H9 (cell line): ENCODE results near the gene TEC. TPM values are rescaled to one million over a fixed set of nuclear protein-coding genes. Genes with fewer than 3 reads are reported as not detected.

Experiments
- DNase-seq: peaks from one replicate; pipeline ENCODE4 v3.0.0-alpha.2; 2017
- H2AFZ ChIP-seq: one replicate; pipeline ENCODE4 v1.6.1; 2013; ENCODE audit warnings: mild to moderate bottlenecking, low read length, control low read depth, moderate library complexity
- H2AK5ac ChIP-seq: 2 replicates; pipeline ENCODE4 v1.6.1; 2013; ENCODE audit warnings: low read length, control low read depth, mixed read lengths; ENCODE audit not compliant: insufficient read length
- H2BK120ac ChIP-seq: one replicate; pipeline ENCODE4 v1.6.1; 2013; ENCODE audit warnings: low read depth, mild to moderate bottlenecking, low read length, control low read depth, inconsistent platforms; ENCODE audit not compliant: poor library complexity, severe bottlenecking
- H2BK12ac ChIP-seq: 2 replicates; pipeline ENCODE4 v1.6.1; 2013; ENCODE audit warnings: low read length, control low read depth, mixed read lengths, low read depth; ENCODE audit not compliant: insufficient read length
- H2BK15ac ChIP-seq: 2 replicates; pipeline ENCODE4 v1.6.1; 2013; ENCODE audit warnings: low read depth, low read length, control low read depth
- H2BK20ac ChIP-seq: one replicate; pipeline ENCODE4 v1.6.1; 2013; ENCODE audit warnings: low read depth, mild to moderate bottlenecking, low read length, control low read depth, inconsistent platforms; ENCODE audit not compliant: poor library complexity, severe bottlenecking
- H2BK5ac ChIP-seq: 2 replicates; pipeline ENCODE4 v1.6.1; 2013; ENCODE audit warnings: low read length, control low read depth, mixed read lengths; ENCODE audit not compliant: insufficient read length
- H3K14ac ChIP-seq: 2 replicates; pipeline ENCODE4 v1.6.1; 2013; ENCODE audit warnings: low read length, control low read depth; ENCODE audit not compliant: insufficient read depth
- H3K18ac ChIP-seq: 2 replicates; pipeline ENCODE4 v1.6.1; 2013; ENCODE audit warnings: low read depth, mild to moderate bottlenecking, mixed read lengths, low read length, control low read depth; ENCODE audit not compliant: insufficient read length
- H3K23ac ChIP-seq: 2 replicates; pipeline ENCODE4 v1.6.1; 2013; ENCODE audit warnings: low read length, control low read depth, mixed read lengths, low read depth; ENCODE audit not compliant: insufficient read length
- H3K23me2 ChIP-seq: 2 replicates; pipeline ENCODE4 v1.6.1; 2013; ENCODE audit warnings: low read depth, mild to moderate bottlenecking, mixed read lengths, low read length, control low read depth; ENCODE audit not compliant: insufficient read length, poor library complexity, severe bottlenecking
- H3K27ac ChIP-seq: 2 replicates; pipeline ENCODE4 v1.5.1; 2013; ENCODE audit warnings: low read length, control low read depth, mixed read lengths, low read depth; ENCODE audit not compliant: insufficient read length
- H3K27me3 ChIP-seq: 2 replicates; pipeline ENCODE4 v1.6.1; 2013; ENCODE audit warnings: low read length, control low read depth, inconsistent platforms; ENCODE audit not compliant: insufficient read depth
- H3K4ac ChIP-seq: 2 replicates; pipeline ENCODE4 v1.6.1; 2013; ENCODE audit warnings: low read depth, mild to moderate bottlenecking, control low read depth, inconsistent platforms, low read length, moderate library complexity
- H3K4me1 ChIP-seq: 2 replicates; pipeline ENCODE4 v1.6.1; 2013; ENCODE audit warnings: low read length, control low read depth, inconsistent platforms; ENCODE audit not compliant: insufficient read depth
- H3K4me2 ChIP-seq: 2 replicates; pipeline ENCODE4 v1.6.1; 2013; ENCODE audit warnings: low read length, control low read depth, mixed read lengths; ENCODE audit not compliant: insufficient read length, insufficient read depth
- H3K56ac ChIP-seq: 2 replicates; pipeline ENCODE4 v1.6.1; 2013; ENCODE audit warnings: low read depth, mild to moderate bottlenecking, mixed read lengths, low read length, control low read depth; ENCODE audit not compliant: insufficient read length
- H3K79me1 ChIP-seq: 2 replicates; pipeline ENCODE4 v1.6.1; 2013; ENCODE audit warnings: low read depth, mild to moderate bottlenecking, moderate library complexity, low read length, control low read depth, inconsistent platforms; ENCODE audit not compliant: insufficient read depth, poor library complexity, severe bottlenecking
- H3K79me2 ChIP-seq: 2 replicates; pipeline ENCODE4 v1.6.1; 2013; ENCODE audit warnings: low read length, control low read depth, inconsistent platforms; ENCODE audit not compliant: insufficient read depth
- H3K9ac ChIP-seq: 2 replicates; pipeline ENCODE4 v1.6.1; 2013; ENCODE audit warnings: low read length, control low read depth, mixed read lengths; ENCODE audit not compliant: insufficient read length; ENCODE audit errors: extremely low read depth
- H3K9me3 ChIP-seq: one replicate; pipeline ENCODE4 v1.6.1; 2013; ENCODE audit warnings: low read depth, low read length, inconsistent platforms; ENCODE audit not compliant: control insufficient read depth
- H3T11ph ChIP-seq: one replicate; pipeline ENCODE4 v1.6.1; 2013; ENCODE audit warnings: mild to moderate bottlenecking, low read length, control low read depth, inconsistent platforms
- H4K20me1 ChIP-seq: one replicate; pipeline ENCODE4 v1.6.1; 2013; ENCODE audit not compliant: control insufficient read depth, insufficient read length, insufficient read depth
- H4K5ac ChIP-seq: 2 replicates; pipeline ENCODE4 v1.6.1; 2013; ENCODE audit warnings: low read depth, mild to moderate bottlenecking, mixed read lengths, low read length, control low read depth; ENCODE audit not compliant: insufficient read length
- H4K8ac ChIP-seq: replicated peaks from 2 replicates; pipeline ENCODE4 v1.6.1; 2013; ENCODE audit warnings: low read length, control low read depth, mixed read lengths, low read depth; ENCODE audit not compliant: insufficient read length
- H4K91ac ChIP-seq: 2 replicates; pipeline ENCODE4 v1.6.1; 2013; ENCODE audit warnings: low read depth, mild to moderate bottlenecking, moderate library complexity, mixed read lengths, low read length, control low read depth; ENCODE audit not compliant: insufficient read length
- H3K27ac Mint-ChIP-seq, 3 experiments: 2 replicates in 2 of 3; 3 replicates in 1 of 3; pipeline ENCODE4 v1.8.0; 2020 to 2021; ENCODE audit warnings: mixed read lengths in 3 of 3, mild to moderate bottlenecking in 1 of 3, moderate library complexity in 1 of 3
- H3K27me3 Mint-ChIP-seq: 2 replicates; pipeline ENCODE4 v1.8.0; 2021; ENCODE audit warnings: low read depth, mild to moderate bottlenecking, moderate library complexity, mixed read lengths
- H3K36me3 Mint-ChIP-seq, 3 experiments: 2 replicates in 2 of 3; 3 replicates in 1 of 3; pipeline ENCODE4 v1.8.0; 2020 to 2021; ENCODE audit warnings: low read depth in 3 of 3, mixed read lengths in 3 of 3; ENCODE audit not compliant: insufficient read depth in 1 of 3
- H3K4me1 Mint-ChIP-seq, 2 experiments: 2 replicates each; pipeline ENCODE4 v1.8.0; 2020; ENCODE audit warnings: mixed read lengths in 2 of 2
- H3K4me3 Mint-ChIP-seq, 2 experiments: 2 replicates in 1 of 2; 3 replicates in 1 of 2; pipeline ENCODE4 v1.8.0; 2020 to 2021; ENCODE audit warnings: mild to moderate bottlenecking in 2 of 2, mixed read lengths in 2 of 2, moderate library complexity in 1 of 2
- H3K9me3 Mint-ChIP-seq, 2 experiments: 2 replicates in 1 of 2; 3 replicates in 1 of 2; pipeline ENCODE4 v1.8.0; 2020; ENCODE audit warnings: mild to moderate bottlenecking in 2 of 2, mixed read lengths in 2 of 2, moderate library complexity in 1 of 2
- WGBS: extraction: QIAGEN DNeasy Blood & Tissue Kit; methylation state at CpG from one replicate; pipeline ENCODE4 v1.1.7; 2013; ENCODE audit warnings: missing lambda C conversion rate, low lambda C conversion rate, mixed read lengths; ENCODE audit not compliant: insufficient read length; ENCODE audit errors: extremely low coverage; 5-methylcytosine and 5-hydroxymethylcytosine counted together
- total RNA-seq: library from RNA; stranded (reverse); gene quantifications from 2 replicates; pipeline ENCODE4 v1.2.1, GENCODE V29; 2021
- TF ChIP-seq, protein P1 (sequence below): fragments of 200-600 bp; sonication (generic); conservative IDR thresholded peaks from 3 replicates; pipeline ENCODE4 v1.8.0; 2021; ENCODE audit warnings: antibody characterized with exemption, mild to moderate bottlenecking

The TEC gene
- total RNA-seq, 1 experiment from 2014 or later: 1.8 TPM

- Histone ChIP-seq H3K18ac (no peak overlapping the region), H3K9me3 (no peaks in the 10 kb centered on the region), H2BK20ac (no peak overlapping the region), H3K4me1 (no peaks in the 10 kb centered on the region), H3K23me2 (no peaks in the 10 kb centered on the region), H3K23ac (no peak overlapping the region), H3K79me1 (no peaks in the 10 kb centered on the region), H2AK5ac (no peak overlapping the region), H2BK15ac (no peak overlapping the region), H3K27me3 (no peaks in the 10 kb centered on the region), H3K4me2 (no peak overlapping the region), H4K8ac (no peak overlapping the region), H3K9ac (no peak overlapping the region), H3T11ph (no peak overlapping the region), H4K5ac (no peak overlapping the region), H2BK5ac (no peak overlapping the region), H3K56ac (no peak overlapping the region), H4K20me1 (no peaks in the 10 kb centered on the region), H4K91ac (no peak overlapping the region), H2BK120ac (no peak overlapping the region), H2AFZ (no peak overlapping the region), H2BK12ac (no peak overlapping the region), H3K79me2 (no peaks in the 10 kb centered on the region), H3K14ac (no peak overlapping the region), H3K4ac (no peak overlapping the region), H3K27ac (no peak overlapping the region)
- Mint-ChIP-seq H3K27ac (no peak overlapping the region), H3K27me3 (no peaks in the 10 kb centered on the region; the same call in none of the 2 replicates), H3K4me1 (0 out of 4 replicates have a peak, but pooled peaks cover 0 to 2% of the 10 kb centered on the region in 2 experiments), H3K36me3 (no peaks in the 10 kb centered on the region), H3K4me3 (no peak overlapping the region), H3K9me3 (no peaks in the 10 kb centered on the region)
- TF ChIP-seq, protein P1, sequence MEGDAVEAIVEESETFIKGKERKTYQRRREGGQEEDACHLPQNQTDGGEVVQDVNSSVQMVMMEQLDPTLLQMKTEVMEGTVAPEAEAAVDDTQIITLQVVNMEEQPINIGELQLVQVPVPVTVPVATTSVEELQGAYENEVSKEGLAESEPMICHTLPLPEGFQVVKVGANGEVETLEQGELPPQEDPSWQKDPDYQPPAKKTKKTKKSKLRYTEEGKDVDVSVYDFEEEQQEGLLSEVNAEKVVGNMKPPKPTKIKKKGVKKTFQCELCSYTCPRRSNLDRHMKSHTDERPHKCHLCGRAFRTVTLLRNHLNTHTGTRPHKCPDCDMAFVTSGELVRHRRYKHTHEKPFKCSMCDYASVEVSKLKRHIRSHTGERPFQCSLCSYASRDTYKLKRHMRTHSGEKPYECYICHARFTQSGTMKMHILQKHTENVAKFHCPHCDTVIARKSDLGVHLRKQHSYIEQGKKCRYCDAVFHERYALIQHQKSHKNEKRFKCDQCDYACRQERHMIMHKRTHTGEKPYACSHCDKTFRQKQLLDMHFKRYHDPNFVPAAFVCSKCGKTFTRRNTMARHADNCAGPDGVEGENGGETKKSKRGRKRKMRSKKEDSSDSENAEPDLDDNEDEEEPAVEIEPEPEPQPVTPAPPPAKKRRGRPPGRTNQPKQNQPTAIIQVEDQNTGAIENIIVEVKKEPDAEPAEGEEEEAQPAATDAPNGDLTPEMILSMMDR: no peak
- WGBS: no CpG with 5 or more reads among the region's 2 CpGs
- no peak for DNase-seq
Observed at GRCh38 chr4:48308901-48309300, 39.3 kb upstream of the TEC start.
